ENCODE measurements around the gene USP31.

Gene USP31

GRCh38 chr16:23061669-23062068 is 87.6 kb downstream of the USP31 start:
- H3K36me3 Mint-ChIP-seq (ENCODE audit: low read depth) = no peaks in the 10 kb centered on the region
- no peak overlapping the region for H3K27ac Mint-ChIP-seq
- H3K27me3 Mint-ChIP-seq (ENCODE audit: low read depth) = peaks cover 20% of the 10 kb centered on the region
- H3K4me3 Mint-ChIP-seq = no peak overlapping the region
- H3K4me1 Mint-ChIP-seq (ENCODE audit: low read depth) = no peaks in the 10 kb centered on the region
- H3K9me3 Mint-ChIP-seq = no peaks in the 10 kb centered on the region

- Mint-ChIP-seq H3K36me3 (ENCODE audit: low read depth) (no peaks in the 10 kb centered on the region), H3K4me3 (no peak overlapping the region), H3K9me3 (no peaks in the 10 kb centered on the region), H3K27me3 (ENCODE audit: low read depth) (peaks cover 22% of the 10 kb centered on the region), H3K4me1 (ENCODE audit: low read depth) (no peaks in the 10 kb centered on the region), H3K27ac (no peak overlapping the region)
These were observed 88.6 kb downstream of the USP31 start for GRCh38 chr16:23060458-23061320.

GRCh38 chr16:23059433-23059832 is 89.8 kb downstream of the USP31 start:
- H3K27me3 Mint-ChIP-seq (ENCODE audit: low read depth) = peaks cover 22% of the 10 kb centered on the region
- no peaks in the 10 kb centered on the region for H3K4me1 Mint-ChIP-seq (ENCODE audit: low read depth)
- no peak overlapping the region for H3K27ac Mint-ChIP-seq
- no peak overlapping the region for H3K4me3 Mint-ChIP-seq
- H3K36me3 Mint-ChIP-seq (ENCODE audit: low read depth) = no peaks in the 10 kb centered on the region
- H3K9me3 Mint-ChIP-seq = no peaks in the 10 kb centered on the region

- Mint-ChIP-seq H3K27ac (no peak overlapping the region), H3K36me3 (ENCODE audit: low read depth) (no peaks in the 10 kb centered on the region), H3K4me3 (no peak overlapping the region), H3K4me1 (ENCODE audit: low read depth) (no peaks in the 10 kb centered on the region), H3K9me3 (no peaks in the 10 kb centered on the region), H3K27me3 (ENCODE audit: low read depth) (peaks cover 22% of the 10 kb centered on the region)
These were observed 90.7 kb downstream of the USP31 start for GRCh38 chr16:23058576-23058975.

GRCh38 chr16:23057013-23057596 is 92.1 kb downstream of the USP31 start:
- H3K27ac Mint-ChIP-seq = no peak overlapping the region
- H3K4me1 Mint-ChIP-seq (ENCODE audit: low read depth) = no peaks in the 10 kb centered on the region
- H3K4me3 Mint-ChIP-seq = no peak overlapping the region
- H3K9me3 Mint-ChIP-seq = no peaks in the 10 kb centered on the region
- H3K27me3 Mint-ChIP-seq (ENCODE audit: low read depth) = peaks cover 22% of the 10 kb centered on the region
- no peaks in the 10 kb centered on the region for H3K36me3 Mint-ChIP-seq (ENCODE audit: low read depth)

GRCh38 chr16:23055481-23055880 is 93.8 kb downstream of the USP31 start:
- Mint-ChIP-seq H3K27me3 (ENCODE audit: low read depth) (peaks cover 17% of the 10 kb centered on the region), H3K4me1 (ENCODE audit: low read depth) (no peaks in the 10 kb centered on the region), H3K9me3 (no peaks in the 10 kb centered on the region), H3K27ac (no peak overlapping the region), H3K4me3 (no peak overlapping the region), H3K36me3 (ENCODE audit: low read depth) (no peaks in the 10 kb centered on the region)

- H3K4me1 Mint-ChIP-seq (ENCODE audit: low read depth) = no peaks in the 10 kb centered on the region
- H3K27ac Mint-ChIP-seq = no peak overlapping the region
- no peaks in the 10 kb centered on the region for H3K36me3 Mint-ChIP-seq (ENCODE audit: low read depth)
- H3K9me3 Mint-ChIP-seq = no peaks in the 10 kb centered on the region
- H3K27me3 Mint-ChIP-seq (ENCODE audit: low read depth) = peaks cover 20% of the 10 kb centered on the region
- no peak overlapping the region for H3K4me3 Mint-ChIP-seq
These were observed 96.2 kb downstream of the USP31 start for GRCh38 chr16:23052908-23053580.

GRCh38 chr16:23052221-23052620 is 97.0 kb downstream of the USP31 start:
- H3K9me3 Mint-ChIP-seq = no peaks in the 10 kb centered on the region
- H3K27me3 Mint-ChIP-seq (ENCODE audit: low read depth) = peaks cover 20% of the 10 kb centered on the region
- H3K27ac Mint-ChIP-seq = no peak overlapping the region
- no peak overlapping the region for H3K4me3 Mint-ChIP-seq
- no peaks in the 10 kb centered on the region for H3K36me3 Mint-ChIP-seq (ENCODE audit: low read depth)
- H3K4me1 Mint-ChIP-seq (ENCODE audit: low read depth) = no peaks in the 10 kb centered on the region

GRCh38 chr16:23051587-23051986 is 97.7 kb downstream of the USP31 start:
- Mint-ChIP-seq H3K9me3 (no peaks in the 10 kb centered on the region), H3K4me3 (no peak overlapping the region), H3K4me1 (ENCODE audit: low read depth) (no peaks in the 10 kb centered on the region), H3K36me3 (ENCODE audit: low read depth) (no peaks in the 10 kb centered on the region), H3K27ac (no peak overlapping the region), H3K27me3 (ENCODE audit: low read depth) (peaks cover 21% of the 10 kb centered on the region)

GRCh38 chr16:23048164-23048563 is 101.1 kb downstream of the USP31 start:
- Mint-ChIP-seq H3K27me3 (ENCODE audit: low read depth) (peaks cover 20% of the 10 kb centered on the region), H3K9me3 (peaks cover 11% of the 10 kb centered on the region), H3K4me1 (ENCODE audit: low read depth) (no peaks in the 10 kb centered on the region), H3K36me3 (ENCODE audit: low read depth) (no peaks in the 10 kb centered on the region), H3K4me3 (no peak overlapping the region), H3K27ac (no peak overlapping the region)

- Mint-ChIP-seq H3K27ac (no peak overlapping the region), H3K9me3 (peaks cover 11% of the 10 kb centered on the region), H3K4me1 (ENCODE audit: low read depth) (no peaks in the 10 kb centered on the region), H3K4me3 (no peak overlapping the region), H3K27me3 (ENCODE audit: low read depth) (peaks cover 16% of the 10 kb centered on the region), H3K36me3 (ENCODE audit: low read depth) (no peaks in the 10 kb centered on the region)
These were observed 104.2 kb downstream of the USP31 start for GRCh38 chr16:23045025-23045424.

- Mint-ChIP-seq H3K27ac (no peak overlapping the region), H3K36me3 (ENCODE audit: low read depth) (no peaks in the 10 kb centered on the region), H3K9me3 (peaks cover 10% of the 10 kb centered on the region), H3K4me1 (ENCODE audit: low read depth) (no peaks in the 10 kb centered on the region), H3K4me3 (no peak overlapping the region), H3K27me3 (ENCODE audit: low read depth) (no peaks in the 10 kb centered on the region)
These were observed 109.0 kb downstream of the USP31 start for GRCh38 chr16:23040246-23040645.

GRCh38 chr16:23039118-23039517 is 110.1 kb downstream of the USP31 start:
- H3K4me3 Mint-ChIP-seq = no peak overlapping the region
- H3K4me1 Mint-ChIP-seq (ENCODE audit: low read depth) = no peaks in the 10 kb centered on the region
- no peaks in the 10 kb centered on the region for H3K36me3 Mint-ChIP-seq (ENCODE audit: low read depth)
- no peak overlapping the region for H3K27ac Mint-ChIP-seq
- no peaks in the 10 kb centered on the region for H3K9me3 Mint-ChIP-seq
- H3K27me3 Mint-ChIP-seq (ENCODE audit: low read depth) = no peaks in the 10 kb centered on the region

GRCh38 chr16:23035240-23035639 is 114.0 kb downstream of the USP31 start:
- H3K4me3 Mint-ChIP-seq = no peak overlapping the region
- no peaks in the 10 kb centered on the region for H3K4me1 Mint-ChIP-seq (ENCODE audit: low read depth)
- H3K36me3 Mint-ChIP-seq (ENCODE audit: low read depth) = no peaks in the 10 kb centered on the region
- no peaks in the 10 kb centered on the region for H3K27me3 Mint-ChIP-seq (ENCODE audit: low read depth)
- H3K9me3 Mint-ChIP-seq = peaks cover 4% of the 10 kb centered on the region
- H3K27ac Mint-ChIP-seq = no peak overlapping the region
